MM.1S (cell line): ENCODE results near the gene C14orf93.
A peak's percentile ranks its signal among the peaks of the same experiment; 100 is the strongest.

ENCODE experiments used
- DNase-seq: peaks from one replicate; pipeline ENCODE4 v3.0.0-alpha.2; 2015
- H2AFZ ChIP-seq: fragments of 300-600 bp; sonication (generic); 2 replicates; pipeline ENCODE4 v1.6.0; 2016; ENCODE audit warnings: antibody characterized with exemption, low read length
- H3F3A ChIP-seq: fragments of 300-600 bp; sonication (generic); 2 replicates; pipeline ENCODE4 v1.6.1; 2016; ENCODE audit warnings: mild to moderate bottlenecking, antibody characterized with exemption, low read length, moderate library complexity, mixed read lengths; ENCODE audit not compliant: insufficient read depth
- H3K27ac ChIP-seq: fragments of 300-600 bp; sonication (generic); 2 replicates; pipeline ENCODE4 v1.5.1; 2016; ENCODE audit warnings: mild to moderate bottlenecking, low read length
- H3K27me3 ChIP-seq: fragments of 300-600 bp; sonication (generic); replicated peaks from 2 replicates; pipeline ENCODE4 v1.6.0; 2016; ENCODE audit warnings: low read length; ENCODE audit not compliant: insufficient read depth
- H3K36me3 ChIP-seq: fragments of 300-600 bp; sonication (generic); replicated peaks from 2 replicates; pipeline ENCODE4 v1.6.1; 2016; ENCODE audit warnings: mild to moderate bottlenecking, low read length, mixed read lengths; ENCODE audit not compliant: insufficient read depth
- H3K4me1 ChIP-seq: fragments of 300-600 bp; sonication (generic); 2 replicates; pipeline ENCODE4 v1.6.1; 2016; ENCODE audit warnings: low read length, mixed read lengths
- H3K4me2 ChIP-seq: fragments of 300-600 bp; sonication (generic); 2 replicates; pipeline ENCODE4 v1.6.0; 2016; ENCODE audit warnings: low read depth, low read length
- H3K4me3 ChIP-seq: fragments of 300-600 bp; sonication (generic); 2 replicates; pipeline ENCODE4 v1.5.1; 2016; ENCODE audit warnings: low read length, mixed read lengths
- H3K79me2 ChIP-seq: fragments of 300-600 bp; sonication (generic); 2 replicates; pipeline ENCODE4 v1.6.1; 2016; ENCODE audit warnings: mixed run types, low read length, mixed read lengths
- H3K9ac ChIP-seq: fragments of 300-600 bp; sonication (generic); 2 replicates; pipeline ENCODE4 v1.6.1; 2016; ENCODE audit warnings: low read length, mixed read lengths
- H3K9me2 ChIP-seq: fragments of 300-600 bp; sonication (generic); replicated peaks from 2 replicates; pipeline ENCODE4 v1.6.1; 2016; ENCODE audit warnings: mild to moderate bottlenecking, low read length, mixed read lengths; ENCODE audit not compliant: insufficient read depth
- H3K9me3 ChIP-seq: fragments of 300-600 bp; sonication (generic); replicated peaks from 2 replicates; pipeline ENCODE4 v1.6.1; 2016; ENCODE audit warnings: mild to moderate bottlenecking, low read length, mixed read lengths; ENCODE audit not compliant: insufficient read depth
- H4K20me1 ChIP-seq: fragments of 300-600 bp; sonication (generic); 2 replicates; pipeline ENCODE4 v1.6.1; 2016; ENCODE audit warnings: mild to moderate bottlenecking, low read length, moderate library complexity, mixed read lengths; ENCODE audit not compliant: insufficient read depth
- EZH2 ChIP-seq: fragments of 300-600 bp; sonication (generic); optimal IDR thresholded peaks from 2 replicates; pipeline ENCODE3; 2017; ENCODE audit warnings: low read depth, mild to moderate bottlenecking, antibody characterized with exemption, low read length, mixed read lengths
- EZH2phosphoT487 ChIP-seq: fragments of 300-600 bp; sonication (generic); IDR thresholded peaks from 2 replicates; pipeline ENCODE4 v1.6.1; 2018; ENCODE audit warnings: antibody characterized with exemption, low read length
- TF ChIP-seq, protein P1 (sequence below): fragments of 300-600 bp; sonication (generic); IDR thresholded peaks from 2 replicates; pipeline ENCODE4 v1.5.1; 2016; ENCODE audit warnings: antibody characterized with exemption, low read length, mixed read lengths

Gene C14orf93

DNA sequence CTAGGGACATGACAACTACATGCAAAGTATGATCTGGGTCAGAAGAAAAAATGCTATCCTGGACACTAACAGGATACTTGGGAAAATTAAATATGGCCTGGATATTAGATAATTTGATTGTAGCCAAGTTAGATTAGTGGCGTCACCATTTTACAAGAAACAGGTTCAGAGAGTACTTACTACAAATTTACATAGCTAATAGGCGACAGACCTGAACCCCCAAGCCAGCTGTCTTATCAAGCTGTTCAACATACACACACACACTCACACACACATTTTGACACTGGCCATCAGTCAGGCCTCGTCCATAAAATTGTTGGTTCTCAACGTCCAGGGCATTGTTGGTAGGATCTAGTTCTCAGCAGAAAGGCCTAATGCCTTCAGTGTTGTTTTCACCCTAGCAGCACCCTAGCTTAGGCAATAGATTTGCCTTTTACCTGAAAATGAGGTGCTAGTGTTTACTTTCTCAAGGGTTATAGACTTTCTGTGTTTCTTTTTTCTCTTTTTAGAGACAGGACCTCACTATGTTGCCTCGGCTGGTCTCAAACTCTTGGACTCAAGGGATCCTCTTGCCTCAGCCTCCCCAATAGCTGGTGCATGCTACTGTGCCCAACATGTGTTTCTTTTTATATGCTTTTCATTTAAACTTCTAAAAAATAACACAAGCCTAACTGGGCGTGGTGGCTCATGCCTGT lies 3.3 kb upstream of the C14orf93 start:
- H3K4me1 ChIP-seq, result peaks cover 5% of the 10 kb centered on the region; the same call in 1 of the 2 replicates
- no peaks in the 10 kb centered on the region for H3K27me3 ChIP-seq
- H3K36me3 ChIP-seq, result no peaks in the 10 kb centered on the region
- peaks cover 12% of the 10 kb centered on the region for H3F3A ChIP-seq
- no peaks in the 10 kb centered on the region for H3K9me3 ChIP-seq
- DNase-seq, result no peak
- H3K9ac ChIP-seq, result no peak overlapping the region
- H3K4me2 ChIP-seq, result no peak overlapping the region
- TF ChIP-seq EZH2phosphoT487 (no peak), EZH2 (no peak)
- TF ChIP-seq, protein P1, sequence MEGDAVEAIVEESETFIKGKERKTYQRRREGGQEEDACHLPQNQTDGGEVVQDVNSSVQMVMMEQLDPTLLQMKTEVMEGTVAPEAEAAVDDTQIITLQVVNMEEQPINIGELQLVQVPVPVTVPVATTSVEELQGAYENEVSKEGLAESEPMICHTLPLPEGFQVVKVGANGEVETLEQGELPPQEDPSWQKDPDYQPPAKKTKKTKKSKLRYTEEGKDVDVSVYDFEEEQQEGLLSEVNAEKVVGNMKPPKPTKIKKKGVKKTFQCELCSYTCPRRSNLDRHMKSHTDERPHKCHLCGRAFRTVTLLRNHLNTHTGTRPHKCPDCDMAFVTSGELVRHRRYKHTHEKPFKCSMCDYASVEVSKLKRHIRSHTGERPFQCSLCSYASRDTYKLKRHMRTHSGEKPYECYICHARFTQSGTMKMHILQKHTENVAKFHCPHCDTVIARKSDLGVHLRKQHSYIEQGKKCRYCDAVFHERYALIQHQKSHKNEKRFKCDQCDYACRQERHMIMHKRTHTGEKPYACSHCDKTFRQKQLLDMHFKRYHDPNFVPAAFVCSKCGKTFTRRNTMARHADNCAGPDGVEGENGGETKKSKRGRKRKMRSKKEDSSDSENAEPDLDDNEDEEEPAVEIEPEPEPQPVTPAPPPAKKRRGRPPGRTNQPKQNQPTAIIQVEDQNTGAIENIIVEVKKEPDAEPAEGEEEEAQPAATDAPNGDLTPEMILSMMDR, result no peak
- no peaks in the 10 kb centered on the region for H4K20me1 ChIP-seq
- no peaks in the 10 kb centered on the region for H3K79me2 ChIP-seq
- H3K27ac ChIP-seq, result no peak overlapping the region
- H3K9me2 ChIP-seq, result no peaks in the 10 kb centered on the region
- H3K4me3 ChIP-seq, result no peak overlapping the region
- no peak overlapping the region for H2AFZ ChIP-seq

DNA sequence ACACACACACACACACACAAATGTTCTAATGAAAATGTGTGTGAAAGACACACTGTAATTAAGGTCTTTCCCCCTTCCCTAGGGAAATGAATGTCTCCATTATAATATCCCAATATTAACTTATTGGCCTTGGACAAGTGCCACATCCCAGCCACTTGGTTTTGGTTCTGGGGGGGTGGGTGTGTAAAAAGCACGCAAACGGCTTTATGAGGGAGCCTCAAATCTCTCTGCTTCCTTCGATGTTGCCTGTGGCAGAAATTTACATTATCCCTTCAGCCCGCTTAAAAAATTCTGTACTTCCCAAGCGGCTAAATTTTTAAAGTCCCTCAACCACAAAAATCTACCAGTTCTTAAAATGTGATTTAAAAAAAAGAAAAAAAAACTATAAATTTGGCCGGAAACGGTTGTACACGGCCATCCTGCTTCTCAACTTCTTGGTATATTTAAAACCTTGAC lies 432 bp downstream of the C14orf93 start:
- TF ChIP-seq, protein P1, result no peak
- peak overlapping the region; percentile 56 for H3K4me2 ChIP-seq
- no peak for DNase-seq
- no peaks in the 10 kb centered on the region for H3K36me3 ChIP-seq
- H3K27me3 ChIP-seq, result no peaks in the 10 kb centered on the region
- H2AFZ ChIP-seq, result 0 out of 2 replicates have a peak overlapping the region, but pooled peaks have one; percentile 42
- H3F3A ChIP-seq, result peaks cover 19% of the 10 kb centered on the region
- peaks cover 17% of the 10 kb centered on the region; the same call in 1 of the 2 replicates for H3K4me1 ChIP-seq
- H3K9me2 ChIP-seq, result no peaks in the 10 kb centered on the region
- H3K9me3 ChIP-seq, result no peaks in the 10 kb centered on the region
- no peaks in the 10 kb centered on the region for H3K79me2 ChIP-seq
- peak overlapping the region; percentile 60 for H3K9ac ChIP-seq
- no peaks in the 10 kb centered on the region for H4K20me1 ChIP-seq
- H3K27ac ChIP-seq, result peak overlapping the region; percentile 55; the same call in 1 of the 2 replicates
- peak overlapping the region; percentile 63 for H3K4me3 ChIP-seq

DNA sequence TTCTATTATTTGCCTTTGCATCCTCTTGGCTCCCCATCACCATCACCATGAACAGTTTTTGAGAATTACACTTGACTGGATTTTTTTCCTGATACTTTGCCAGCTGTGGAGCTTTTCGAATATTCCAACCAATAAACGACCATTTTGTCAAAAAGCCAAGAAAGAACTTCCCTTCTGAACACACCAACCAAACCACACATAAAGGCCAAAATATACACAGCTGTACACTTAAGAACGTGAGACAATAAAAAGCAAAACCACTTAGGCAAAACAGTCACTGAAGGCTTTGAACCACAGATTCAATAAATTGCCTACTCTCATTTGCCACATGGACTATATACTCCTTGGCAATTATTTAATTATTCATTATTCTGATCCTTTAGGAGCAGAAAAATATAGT lies 1.1 kb downstream of the C14orf93 start:
- Histone ChIP-seq H3K9me2 (no peaks in the 10 kb centered on the region), H3K9ac (peak overlapping the region; percentile 60; the same call in 1 of the 2 replicates), H3K4me1 (peaks cover 17% of the 10 kb centered on the region; the same call in 1 of the 2 replicates), H3K4me3 (peak overlapping the region; percentile 63), H3K27ac (peak overlapping the region; percentile 55; the same call in 1 of the 2 replicates), H3K27me3 (no peaks in the 10 kb centered on the region), H3K9me3 (no peaks in the 10 kb centered on the region), H3K36me3 (no peaks in the 10 kb centered on the region), H3F3A (peaks cover 19% of the 10 kb centered on the region), H3K79me2 (no peaks in the 10 kb centered on the region), H4K20me1 (no peaks in the 10 kb centered on the region), H2AFZ (0 out of 2 replicates have a peak overlapping the region, but pooled peaks have one; percentile 8), H3K4me2 (peak overlapping the region; percentile 56)
- TF ChIP-seq, protein P1, result no peak
- peak; percentile 8 for DNase-seq
